HepG2 (cell line): Measurements from ENCODE around the gene EGFR. TPM values are rescaled to one million over a fixed set of nuclear protein-coding genes. Genes with fewer than 3 reads are reported as not detected.

Source experiments
- ATAD3A ChIP-seq: sonication (generic); formaldehyde crosslinking; IDR thresholded peaks from 2 replicates; pipeline ENCODE4 v1.4.0; 2020; ENCODE audit warnings: missing genetic modification reagents
- CAMTA2 ChIP-seq: sonication (generic); formaldehyde crosslinking; IDR thresholded peaks from 2 replicates; pipeline ENCODE4 v1.4.0; 2020; ENCODE audit warnings: mild to moderate bottlenecking, missing genetic modification reagents, borderline replicate concordance
- HIVEP1 ChIP-seq: sonication (generic); formaldehyde crosslinking; IDR thresholded peaks from 2 replicates; pipeline ENCODE4 v1.4.0; 2020; ENCODE audit warnings: mild to moderate bottlenecking, missing genetic modification reagents
- NR1H2 ChIP-seq: sonication (generic); formaldehyde crosslinking; IDR thresholded peaks from 2 replicates; pipeline ENCODE4 v1.8.1; 2022; ENCODE audit warnings: low read depth, missing genetic modification reagents, borderline replicate concordance
- SRSF1 ChIP-seq: fragments of 200-400 bp; formaldehyde crosslinking; optimal IDR thresholded peaks from 2 replicates; pipeline ENCODE3; 2017; ENCODE audit warnings: mild to moderate bottlenecking, low read depth, low read length, moderate library complexity
- TAF15 ChIP-seq: fragments of 200-400 bp; formaldehyde crosslinking; IDR thresholded peaks from one replicate; pipeline ENCODE4 v1.6.1; 2018; ENCODE audit warnings: mild to moderate bottlenecking, low read depth, low read length; ENCODE audit not compliant: poor library complexity, severe bottlenecking
- ZMYM4 ChIP-seq: sonication (generic); formaldehyde crosslinking; IDR thresholded peaks from 2 replicates; pipeline ENCODE4 v1.8.1; 2023; ENCODE audit warnings: mild to moderate bottlenecking, missing genetic modification reagents
- ZNF121 ChIP-seq: sonication (generic); formaldehyde crosslinking; IDR thresholded peaks from 2 replicates; pipeline ENCODE4 v1.5.0; 2020; ENCODE audit warnings: mild to moderate bottlenecking, missing genetic modification reagents
- ZNF335 ChIP-seq: sonication (generic); formaldehyde crosslinking; IDR thresholded peaks from 2 replicates; pipeline ENCODE4 v1.4.0; 2020; ENCODE audit warnings: missing genetic modification reagents
- ZNF790 ChIP-seq: sonication (generic); formaldehyde crosslinking; IDR thresholded peaks from 2 replicates; pipeline ENCODE4 v1.8.0; 2022; ENCODE audit warnings: missing genetic modification reagents, mild to moderate bottlenecking, borderline replicate concordance
- polyA plus RNA-seq, 8 experiments: library from polyadenylated mRNA; depleted of rRNA in 3 of 8; stranded (reverse) in 7 of 8; unstranded in 1 of 8; fragments of >200 nt; fragmentation: Illumina TruSeq in 4 of 8; extraction: Trizol in 4 of 8; gene quantifications; 2 replicates each; pipeline versions ENCODE4 v1.2.1 to v1.2.3, GENCODE V29; 2011 to 2016; ENCODE audit warnings: low read depth in 4 of 8, missing spikeins in 1 of 8, mixed read lengths in 1 of 8; ENCODE audit not compliant: insufficient read depth in 1 of 8
- total RNA-seq, 5 experiments: library from RNA; depleted of rRNA; stranded (reverse); fragments of >200 nt; fragmentation: Illumina TruSeq; extraction: Trizol; gene quantifications; 2 replicates each; pipeline ENCODE4 v1.2.3, GENCODE V29; 2016; ENCODE audit warnings: low read depth in 1 of 5
- TF ChIP-seq, protein P1 (sequence below): sonication (generic); formaldehyde crosslinking; IDR thresholded peaks from 2 replicates; pipeline ENCODE4 v1.9.0; 2021; ENCODE audit warnings: missing genetic modification reagents, borderline replicate concordance
- TF ChIP-seq, protein P2 (sequence below): sonication (generic); formaldehyde crosslinking; IDR thresholded peaks from 2 replicates; pipeline ENCODE4 v1.5.0; 2020; ENCODE audit warnings: mild to moderate bottlenecking, missing genetic modification reagents
- TF ChIP-seq, protein P3 (sequence below): sonication (generic); formaldehyde crosslinking; IDR thresholded peaks from 2 replicates; pipeline ENCODE4 v1.5.1; 2020; ENCODE audit warnings: missing genetic modification reagents, mild to moderate bottlenecking, borderline replicate concordance
- TF ChIP-seq, protein P4 (sequence below), 2 experiments: fragments of 450-650 bp in 1 of 2; sonication (generic) in 1 of 2; formaldehyde crosslinking; IDR thresholded peaks; 2 replicates each; pipeline versions ENCODE4 v1.5.0 to v1.8.0; 2020 to 2022; ENCODE audit warnings: mild to moderate bottlenecking in 1 of 2, missing genetic modification reagents in 1 of 2
- TF ChIP-seq, protein P5 (sequence below): IDR thresholded peaks from 2 replicates; pipeline ENCODE4 v1.6.1; 2012; ENCODE audit warnings: low read length, improper control_type of control experiment

The EGFR gene
- total and polyA plus RNA-seq, 2 of the 13 experiments (the other 11 are each of a cell fraction or from before 2014, with no cell fraction given): 7.0 to 10.0 TPM

DNA sequence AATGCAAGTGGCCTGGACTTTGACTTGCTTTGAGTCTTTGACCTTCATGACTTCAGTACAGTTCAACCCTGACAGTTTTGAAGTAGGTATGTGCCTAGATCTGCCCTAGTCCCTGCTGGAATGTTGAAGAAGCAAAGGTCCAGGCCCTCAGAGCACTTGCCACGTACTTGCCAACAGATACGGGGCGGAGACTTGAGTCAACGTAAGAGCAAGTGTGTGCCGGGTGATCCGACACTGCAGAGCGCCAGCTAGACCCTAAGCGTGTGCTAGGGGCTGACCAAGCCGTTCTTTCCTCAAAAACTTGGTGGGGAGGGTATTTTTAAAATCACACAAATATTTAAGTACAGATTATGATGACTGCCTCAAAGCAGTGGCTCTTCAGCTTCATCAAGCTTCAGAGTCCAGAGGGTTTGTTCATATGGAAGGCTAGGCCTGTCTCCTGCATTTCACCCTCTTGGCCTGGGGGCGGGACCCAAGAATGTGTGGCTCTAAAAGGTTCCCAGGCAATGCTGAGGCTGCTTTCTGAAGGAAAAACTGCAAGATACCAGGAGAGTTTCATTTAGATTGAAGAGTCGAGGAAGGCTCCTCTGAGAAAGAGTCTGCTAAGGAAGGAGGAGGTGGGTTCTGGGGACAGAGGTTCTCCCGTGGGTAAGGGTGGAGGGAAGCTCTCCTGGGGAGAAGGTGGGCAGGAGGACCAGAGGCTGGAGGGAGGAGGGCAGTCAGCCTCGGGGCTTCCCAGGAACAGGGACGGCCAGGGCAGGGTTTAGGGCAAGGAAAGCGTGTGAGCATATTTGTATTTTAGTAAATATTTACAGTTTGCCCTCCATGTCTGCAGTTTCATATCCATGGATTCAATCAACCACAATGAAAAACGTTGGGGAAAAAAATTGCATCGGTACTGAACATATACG is 160.3 kb downstream of the EGFR start (continued):
- TF ChIP-seq, protein P1, sequence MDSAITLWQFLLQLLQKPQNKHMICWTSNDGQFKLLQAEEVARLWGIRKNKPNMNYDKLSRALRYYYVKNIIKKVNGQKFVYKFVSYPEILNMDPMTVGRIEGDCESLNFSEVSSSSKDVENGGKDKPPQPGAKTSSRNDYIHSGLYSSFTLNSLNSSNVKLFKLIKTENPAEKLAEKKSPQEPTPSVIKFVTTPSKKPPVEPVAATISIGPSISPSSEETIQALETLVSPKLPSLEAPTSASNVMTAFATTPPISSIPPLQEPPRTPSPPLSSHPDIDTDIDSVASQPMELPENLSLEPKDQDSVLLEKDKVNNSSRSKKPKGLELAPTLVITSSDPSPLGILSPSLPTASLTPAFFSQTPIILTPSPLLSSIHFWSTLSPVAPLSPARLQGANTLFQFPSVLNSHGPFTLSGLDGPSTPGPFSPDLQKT (CRISPR knock-in tag): no peak
- no peak for TF ChIP-seq HIVEP1 (CRISPR knock-in tag)
- TF ChIP-seq ZMYM4 (CRISPR knock-in tag): peak; percentile 73
- no peak for TF ChIP-seq ATAD3A (CRISPR knock-in tag)
- TF ChIP-seq, protein P2, sequence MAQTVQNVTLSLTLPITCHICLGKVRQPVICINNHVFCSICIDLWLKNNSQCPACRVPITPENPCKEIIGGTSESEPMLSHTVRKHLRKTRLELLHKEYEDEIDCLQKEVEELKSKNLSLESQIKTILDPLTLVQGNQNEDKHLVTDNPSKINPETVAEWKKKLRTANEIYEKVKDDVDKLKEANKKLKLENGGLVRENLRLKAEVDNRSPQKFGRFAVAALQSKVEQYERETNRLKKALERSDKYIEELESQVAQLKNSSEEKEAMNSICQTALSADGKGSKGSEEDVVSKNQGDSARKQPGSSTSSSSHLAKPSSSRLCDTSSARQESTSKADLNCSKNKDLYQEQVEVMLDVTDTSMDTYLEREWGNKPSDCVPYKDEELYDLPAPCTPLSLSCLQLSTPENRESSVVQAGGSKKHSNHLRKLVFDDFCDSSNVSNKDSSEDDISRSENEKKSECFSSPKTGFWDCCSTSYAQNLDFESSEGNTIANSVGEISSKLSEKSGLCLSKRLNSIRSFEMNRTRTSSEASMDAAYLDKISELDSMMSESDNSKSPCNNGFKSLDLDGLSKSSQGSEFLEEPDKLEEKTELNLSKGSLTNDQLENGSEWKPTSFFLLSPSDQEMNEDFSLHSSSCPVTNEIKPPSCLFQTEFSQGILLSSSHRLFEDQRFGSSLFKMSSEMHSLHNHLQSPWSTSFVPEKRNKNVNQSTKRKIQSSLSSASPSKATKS (CRISPR knock-in tag): 0 out of 2 replicates have a peak, but pooled peaks have one; percentile 30
- no peak for TF ChIP-seq SRSF1
- TF ChIP-seq, protein P3, sequence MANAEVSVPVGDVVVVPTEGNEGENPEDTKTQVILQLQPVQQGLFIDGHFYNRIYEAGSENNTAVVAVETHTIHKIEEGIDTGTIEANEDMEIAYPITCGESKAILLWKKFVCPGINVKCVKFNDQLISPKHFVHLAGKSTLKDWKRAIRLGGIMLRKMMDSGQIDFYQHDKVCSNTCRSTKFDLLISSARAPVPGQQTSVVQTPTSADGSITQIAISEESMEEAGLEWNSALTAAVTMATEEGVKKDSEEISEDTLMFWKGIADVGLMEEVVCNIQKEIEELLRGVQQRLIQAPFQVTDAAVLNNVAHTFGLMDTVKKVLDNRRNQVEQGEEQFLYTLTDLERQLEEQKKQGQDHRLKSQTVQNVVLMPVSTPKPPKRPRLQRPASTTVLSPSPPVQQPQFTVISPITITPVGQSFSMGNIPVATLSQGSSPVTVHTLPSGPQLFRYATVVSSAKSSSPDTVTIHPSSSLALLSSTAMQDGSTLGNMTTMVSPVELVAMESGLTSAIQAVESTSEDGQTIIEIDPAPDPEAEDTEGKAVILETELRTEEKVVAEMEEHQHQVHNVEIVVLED (CRISPR knock-in tag): peak; percentile 28; the same call in 1 of the 2 replicates
- TF ChIP-seq ZNF121 (CRISPR knock-in tag): no peak
- 0 out of 2 replicates have a peak, but pooled peaks have one; percentile 44 for TF ChIP-seq ZNF790
- TF ChIP-seq TAF15: no peak
- TF ChIP-seq, protein P4, sequence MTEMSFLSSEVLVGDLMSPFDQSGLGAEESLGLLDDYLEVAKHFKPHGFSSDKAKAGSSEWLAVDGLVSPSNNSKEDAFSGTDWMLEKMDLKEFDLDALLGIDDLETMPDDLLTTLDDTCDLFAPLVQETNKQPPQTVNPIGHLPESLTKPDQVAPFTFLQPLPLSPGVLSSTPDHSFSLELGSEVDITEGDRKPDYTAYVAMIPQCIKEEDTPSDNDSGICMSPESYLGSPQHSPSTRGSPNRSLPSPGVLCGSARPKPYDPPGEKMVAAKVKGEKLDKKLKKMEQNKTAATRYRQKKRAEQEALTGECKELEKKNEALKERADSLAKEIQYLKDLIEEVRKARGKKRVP (CRISPR knock-in tag; IDR thresholded peaks at IDR 0.05): 0 out of 4 replicates have a peak, but pooled peaks of 1 of the 2 experiments have one; percentile 47
- no peak for TF ChIP-seq NR1H2 (CRISPR knock-in tag)
- no peak; the same call in 1 of the 2 replicates for TF ChIP-seq ZNF335 (CRISPR knock-in tag)
- TF ChIP-seq, protein P5, sequence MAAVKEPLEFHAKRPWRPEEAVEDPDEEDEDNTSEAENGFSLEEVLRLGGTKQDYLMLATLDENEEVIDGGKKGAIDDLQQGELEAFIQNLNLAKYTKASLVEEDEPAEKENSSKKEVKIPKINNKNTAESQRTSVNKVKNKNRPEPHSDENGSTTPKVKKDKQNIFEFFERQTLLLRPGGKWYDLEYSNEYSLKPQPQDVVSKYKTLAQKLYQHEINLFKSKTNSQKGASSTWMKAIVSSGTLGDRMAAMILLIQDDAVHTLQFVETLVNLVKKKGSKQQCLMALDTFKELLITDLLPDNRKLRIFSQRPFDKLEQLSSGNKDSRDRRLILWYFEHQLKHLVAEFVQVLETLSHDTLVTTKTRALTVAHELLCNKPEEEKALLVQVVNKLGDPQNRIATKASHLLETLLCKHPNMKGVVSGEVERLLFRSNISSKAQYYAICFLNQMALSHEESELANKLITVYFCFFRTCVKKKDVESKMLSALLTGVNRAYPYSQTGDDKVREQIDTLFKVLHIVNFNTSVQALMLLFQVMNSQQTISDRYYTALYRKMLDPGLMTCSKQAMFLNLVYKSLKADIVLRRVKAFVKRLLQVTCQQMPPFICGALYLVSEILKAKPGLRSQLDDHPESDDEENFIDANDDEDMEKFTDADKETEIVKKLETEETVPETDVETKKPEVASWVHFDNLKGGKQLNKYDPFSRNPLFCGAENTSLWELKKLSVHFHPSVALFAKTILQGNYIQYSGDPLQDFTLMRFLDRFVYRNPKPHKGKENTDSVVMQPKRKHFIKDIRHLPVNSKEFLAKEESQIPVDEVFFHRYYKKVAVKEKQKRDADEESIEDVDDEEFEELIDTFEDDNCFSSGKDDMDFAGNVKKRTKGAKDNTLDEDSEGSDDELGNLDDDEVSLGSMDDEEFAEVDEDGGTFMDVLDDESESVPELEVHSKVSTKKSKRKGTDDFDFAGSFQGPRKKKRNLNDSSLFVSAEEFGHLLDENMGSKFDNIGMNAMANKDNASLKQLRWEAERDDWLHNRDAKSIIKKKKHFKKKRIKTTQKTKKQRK: no peak
- no peak for TF ChIP-seq CAMTA2
